GM12878 (cell line): ENCODE results near the gene PGRMC1. TPM values are rescaled to one million over a fixed set of nuclear protein-coding genes. Genes with fewer than 3 reads are reported as not detected.
A peak's percentile ranks its signal among the peaks of the same experiment; 100 is the strongest.

Experiments used
- ATAC-seq: fragments of 200-7000 bp; cut with Tn5 transposase; 3 replicates; pipeline ENCODE4 v1.9.1; 2020; ENCODE audit warnings: mild to moderate bottlenecking, moderate library complexity
- BruUV-seq: library from RNA; stranded (reverse); fragments of 400-500 nt; replicated peaks from 2 replicates; lab custom pipeline; 2021; lab: Mats Ljungman, UMichigan
- CTCF ChIA-PET: fragments of 300-600 bp; sonication (Branson Sonifier 250); formaldehyde crosslinking; extraction: SDS; loops from one replicate; lab custom pipeline; 2021; ENCODE audit warnings: inconsistent platforms; lab: Yijun Ruan, JAX
- POLR2A ChIA-PET: fragments of 350-600 bp; formaldehyde crosslinking; extraction: SDS; loops from one replicate; lab custom pipeline; 2021; ENCODE audit warnings: inconsistent platforms; lab: Charles Lee
- RAD21 ChIA-PET: fragments of 300-600 bp; sonication (Branson Sonifier 250); formaldehyde crosslinking; loops from one replicate; lab custom pipeline; 2023; ENCODE audit warnings: antibody characterized with exemption; ENCODE audit not compliant: unreplicated experiment; lab: Charles Lee
- SMC1A ChIA-PET: fragments of 300-600 bp; sonication (Branson Sonifier 250); formaldehyde crosslinking; loops from one replicate; lab custom pipeline; 2023; ENCODE audit not compliant: unreplicated experiment, uncharacterized antibody; lab: Charles Lee
- DNase-seq: peaks from one replicate; pipeline ENCODE4 v3.0.0-alpha.2; 2011; ENCODE audit warnings: low read depth, low spot score
- FAIRE-seq: peaks from 3 replicates; lab custom pipeline; 2011; peaks lifted over from hg19 to GRCh38; lab: Jason Lieb, UNC
- H2AFZ ChIP-seq: 2 replicates; pipeline ENCODE4 v1.6.0; 2011; ENCODE audit warnings: low read depth, low read length, control low read depth; ENCODE audit not compliant: control insufficient read depth
- H3K27ac ChIP-seq: 2 replicates; pipeline ENCODE4 v1.5.1; 2011; ENCODE audit warnings: control low read depth; ENCODE audit not compliant: control insufficient read depth, insufficient read depth
- H3K27me3 ChIP-seq, 2 experiments: replicated peaks in 1 of 2; 2 replicates each; pipeline versions ENCODE4 v1.6.0 to v1.6.1; 2011; ENCODE audit warnings: low read length in 1 of 2; ENCODE audit not compliant: control insufficient read depth in 2 of 2, insufficient read depth in 2 of 2
- H3K36me3 ChIP-seq, 2 experiments: 2 replicates each; pipeline ENCODE4 v1.5.1; 2011; ENCODE audit warnings: low read length in 1 of 2; ENCODE audit not compliant: control insufficient read depth in 2 of 2, insufficient read depth in 2 of 2
- H3K4me1 ChIP-seq: 2 replicates; pipeline ENCODE4 v1.6.1; 2011; ENCODE audit warnings: mild to moderate bottlenecking, low read length, moderate library complexity, mixed read lengths; ENCODE audit not compliant: control insufficient read depth, insufficient read depth
- H3K4me2 ChIP-seq: 2 replicates; pipeline ENCODE4 v1.6.0; 2011; ENCODE audit warnings: control low read depth; ENCODE audit not compliant: control insufficient read depth, insufficient read depth
- H3K4me3 ChIP-seq: fragments of 200-600 bp; sonication (generic); 2 replicates; pipeline ENCODE4 v1.5.1; 2016
- H3K79me2 ChIP-seq: 2 replicates; pipeline ENCODE4 v1.6.0; 2011; ENCODE audit warnings: low read length; ENCODE audit not compliant: control insufficient read depth, insufficient read depth
- H3K9ac ChIP-seq: 2 replicates; pipeline ENCODE4 v1.8.0; 2011; ENCODE audit warnings: low read length, control low read depth, mixed read lengths; ENCODE audit not compliant: control insufficient read depth, insufficient read depth
- H3K9me3 ChIP-seq: replicated peaks from 3 replicates; pipeline ENCODE4 v1.5.1; 2011; ENCODE audit warnings: mild to moderate bottlenecking, low read length; ENCODE audit not compliant: control insufficient read depth, insufficient read depth
- H4K20me1 ChIP-seq: 2 replicates; pipeline ENCODE4 v1.6.0; 2011; ENCODE audit not compliant: control insufficient read depth, insufficient read depth
- ASH2L ChIP-seq: fragments of 300-600, 200-600 bp; sonication (generic); IDR thresholded peaks from 2 replicates; pipeline ENCODE4 v1.6.1; 2017; ENCODE audit warnings: low read depth, mild to moderate bottlenecking, borderline replicate concordance
- CEBPZ ChIP-seq: fragments of 150-350 bp; IDR thresholded peaks from 2 replicates; pipeline ENCODE4 v1.6.1; 2016; ENCODE audit warnings: low read depth, low read length
- GATAD2B ChIP-seq: fragments of 450-650 bp; conservative IDR thresholded peaks from 2 replicates; pipeline ENCODE4 v1.6.1; 2017; ENCODE audit warnings: low read depth, mild to moderate bottlenecking, moderate library complexity
- MEF2A ChIP-seq: IDR thresholded peaks from 2 replicates; pipeline ENCODE4 v1.6.1; 2011; ENCODE audit warnings: low read depth, mild to moderate bottlenecking, low read length, moderate library complexity; ENCODE audit not compliant: insufficient read depth
- MTA2 ChIP-seq: fragments of 450-650 bp; IDR thresholded peaks from 2 replicates; pipeline ENCODE4 v1.6.1; 2016; ENCODE audit warnings: low read depth, mild to moderate bottlenecking, moderate library complexity
- NR2C1 ChIP-seq: fragments of 450-650 bp; IDR thresholded peaks from 2 replicates; pipeline ENCODE4 v1.6.1; 2017; ENCODE audit warnings: antibody characterized with exemption, mild to moderate bottlenecking, moderate library complexity
- POLR2A ChIP-seq: IDR thresholded peaks from 2 replicates; pipeline ENCODE4 v1.6.1; 2011; ENCODE audit warnings: low read depth, mild to moderate bottlenecking, low read length
- SP1 ChIP-seq: IDR thresholded peaks from one replicate; pipeline ENCODE4 v1.6.1; 2011; ENCODE audit warnings: low read depth, low read length
- SUPT20H ChIP-seq: IDR thresholded peaks from 2 replicates; pipeline ENCODE4 v1.6.1; 2011; ENCODE audit warnings: low read depth, mild to moderate bottlenecking, low read length, moderate library complexity, borderline replicate concordance; ENCODE audit not compliant: control insufficient read depth
- ZBTB11 ChIP-seq: fragments of 450-650 bp; formaldehyde crosslinking; IDR thresholded peaks from 2 replicates; pipeline ENCODE4 v1.5.0; 2022; ENCODE audit warnings: mild to moderate bottlenecking, missing genetic modification characterization
- ZNF274 ChIP-seq: IDR thresholded peaks from one replicate; pipeline ENCODE4 v1.8.0; 2011; ENCODE audit not compliant: insufficient read length, insufficient read depth
- ZSCAN29 ChIP-seq: fragments of 450-650 bp; IDR thresholded peaks from 2 replicates; pipeline ENCODE4 v1.6.1; 2017; ENCODE audit warnings: mild to moderate bottlenecking, moderate library complexity
- in situ Hi-C: fragments of 300-500 bp; cut with MboI; formaldehyde crosslinking; loops from 9 replicates; pipeline ENCODE4 v1.14.3; 2018; ENCODE audit warnings: mixed read lengths
- intact Hi-C: fragments of 100-400 bp; cut with micrococcal nuclease; formaldehyde crosslinking; loops from one replicate; pipeline ENCODE4 v1.14.2; 2022; ENCODE audit not compliant: unreplicated experiment
- polyA plus RNA-seq, 11 experiments: library from polyadenylated mRNA; depleted of rRNA in 4 of 11; unstranded in 6 of 11; stranded (reverse) in 5 of 11; fragments of >200 nt; fragmentation: Nextera tagmentation in 4 of 11; fragmentation: Illumina TruSeq in 1 of 11; extraction: Ambion mirVana in 4 of 11; extraction: Trizol in 1 of 11; gene quantifications; 1 replicate in 1 of 11; 2 replicates in 10 of 11; pipeline versions ENCODE4 v1.2.1 to v1.2.3, GENCODE V29; 2011 to 2016; ENCODE audit warnings: inconsistent platforms in 2 of 11, missing spikeins in 2 of 11, low read depth in 1 of 11
- total RNA-seq, 4 experiments: library from RNA; depleted of rRNA in 3 of 4; stranded (reverse); fragments of >200 nt in 3 of 4; fragmentation: Illumina TruSeq in 1 of 4; extraction: Trizol in 1 of 4; gene quantifications; 2 replicates each; pipeline versions ENCODE4 v1.2.1 to v1.2.3, GENCODE V29; 2013 to 2021

The PGRMC1 gene
- total and polyA plus RNA-seq, 10 of the 15 experiments (the other 5 are each of a cell fraction or from before 2014, with no cell fraction given) = 13.6 to 60.9 (median 43.3) TPM

GRCh38 chrX:119223783-119224182, 12.3 kb upstream of the PGRMC1 start:
- TF ChIP-seq MTA2 (no peak), MEF2A (no peak), ASH2L (no peak), ZSCAN29 (no peak), ZNF274 (no peak), CEBPZ (no peak), ZBTB11 (CRISPR knock-in tag) (no peak), POLR2A (no peak), NR2C1 (no peak), SUPT20H (no peak), GATAD2B (no peak), SP1 (no peak)
- FAIRE-seq = peak; percentile 31
- Histone ChIP-seq H3K9ac (no peak overlapping the region), H3K9me3 (no peaks in the 10 kb centered on the region), H2AFZ (no peak overlapping the region; the same call in 1 of the 2 replicates), H3K27ac (no peak overlapping the region), H3K27me3 (peaks cover 0 to 4% of the 10 kb centered on the region in 2 experiments; a peak in 1 of 4 replicates), H3K4me3 (no peak overlapping the region), H3K4me1 (no peaks in the 10 kb centered on the region), H3K79me2 (no peaks in the 10 kb centered on the region), H3K4me2 (no peak overlapping the region), H3K36me3 (no peaks in the 10 kb centered on the region), H4K20me1 (no peaks in the 10 kb centered on the region)
- ChIA-PET RAD21 (no interaction called here), SMC1A (no interaction called here), POLR2A (no interaction called here), CTCF (interaction anchor here (0.6 to 1.2 kb wide), 2 partner anchors 15 to 34 kb away, joined by 3 read pairs; no protein-coding TSS in a partner anchor)
- in situ Hi-C loops = no loop called here
- DNase-seq = no peak
- intact Hi-C loops = no loop called here
- BruUV-seq = no TSS peak
- no peak for ATAC-seq
